Esophagus squamous epithelium (tissue), 4 donors: ENCODE data around the gene INIP.

Experiments
- POLR2A ChIP-seq, 4 donors: fragments of 450-650 bp; IDR thresholded peaks; one replicate each; pipeline ENCODE4 v1.6.1; 2017; ENCODE audit warnings: antibody characterized with exemption in 4 of 4, mild to moderate bottlenecking in 4 of 4, moderate library complexity in 3 of 4
- TF ChIP-seq, protein P1 (sequence below), 6 experiments: fragments of 450-650 bp in 4 of 6; fragments of 200-600 bp in 2 of 6; sonication (generic) in 2 of 6; IDR thresholded peaks; one replicate each; pipeline ENCODE4 v1.5.1; 2016 to 2019; ENCODE audit warnings: antibody characterized with exemption in 6 of 6, mild to moderate bottlenecking in 4 of 6, moderate library complexity in 4 of 6

- TF ChIP-seq, protein P1, sequence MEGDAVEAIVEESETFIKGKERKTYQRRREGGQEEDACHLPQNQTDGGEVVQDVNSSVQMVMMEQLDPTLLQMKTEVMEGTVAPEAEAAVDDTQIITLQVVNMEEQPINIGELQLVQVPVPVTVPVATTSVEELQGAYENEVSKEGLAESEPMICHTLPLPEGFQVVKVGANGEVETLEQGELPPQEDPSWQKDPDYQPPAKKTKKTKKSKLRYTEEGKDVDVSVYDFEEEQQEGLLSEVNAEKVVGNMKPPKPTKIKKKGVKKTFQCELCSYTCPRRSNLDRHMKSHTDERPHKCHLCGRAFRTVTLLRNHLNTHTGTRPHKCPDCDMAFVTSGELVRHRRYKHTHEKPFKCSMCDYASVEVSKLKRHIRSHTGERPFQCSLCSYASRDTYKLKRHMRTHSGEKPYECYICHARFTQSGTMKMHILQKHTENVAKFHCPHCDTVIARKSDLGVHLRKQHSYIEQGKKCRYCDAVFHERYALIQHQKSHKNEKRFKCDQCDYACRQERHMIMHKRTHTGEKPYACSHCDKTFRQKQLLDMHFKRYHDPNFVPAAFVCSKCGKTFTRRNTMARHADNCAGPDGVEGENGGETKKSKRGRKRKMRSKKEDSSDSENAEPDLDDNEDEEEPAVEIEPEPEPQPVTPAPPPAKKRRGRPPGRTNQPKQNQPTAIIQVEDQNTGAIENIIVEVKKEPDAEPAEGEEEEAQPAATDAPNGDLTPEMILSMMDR (IDR thresholded peaks at IDR 0.05) = no peak
- no peak for TF ChIP-seq POLR2A (IDR thresholded peaks at IDR 0.05)
Observed at GRCh38 chr9:112754578-112754977, 36.7 kb upstream of the INIP start.
